Glutamatergic neuron (in vitro differentiated cells): ENCODE results near the gene SPTBN1. TPM values are rescaled to one million over a fixed set of nuclear protein-coding genes. Genes with fewer than 3 reads are reported as not detected.

Experiments
- DNase-seq: peaks from one replicate; pipeline ENCODE4 v3.0.0; 2022
- H3K27ac Mint-ChIP-seq: one replicate; pipeline ENCODE4 v1.8.0; 2020; ENCODE audit warnings: mild to moderate bottlenecking, mixed read lengths, inconsistent platforms; ENCODE audit not compliant: unreplicated experiment
- H3K27me3 Mint-ChIP-seq: one replicate; pipeline ENCODE4 v1.8.0; 2020; ENCODE audit warnings: mild to moderate bottlenecking, moderate library complexity, mixed read lengths, inconsistent platforms; ENCODE audit not compliant: unreplicated experiment
- H3K36me3 Mint-ChIP-seq: one replicate; pipeline ENCODE4 v1.8.0; 2020; ENCODE audit warnings: mild to moderate bottlenecking, mixed read lengths, inconsistent platforms; ENCODE audit not compliant: unreplicated experiment
- H3K4me1 Mint-ChIP-seq: one replicate; pipeline ENCODE4 v1.8.0; 2020; ENCODE audit warnings: mild to moderate bottlenecking, low read depth, mixed read lengths, inconsistent platforms; ENCODE audit not compliant: unreplicated experiment
- H3K4me3 Mint-ChIP-seq: one replicate; pipeline ENCODE4 v1.8.0; 2020; ENCODE audit warnings: mild to moderate bottlenecking, mixed read lengths, inconsistent platforms; ENCODE audit not compliant: unreplicated experiment
- H3K9me3 Mint-ChIP-seq: one replicate; pipeline ENCODE4 v1.8.0; 2020; ENCODE audit warnings: mild to moderate bottlenecking, moderate library complexity, mixed read lengths, inconsistent platforms; ENCODE audit not compliant: unreplicated experiment
- total RNA-seq: library from RNA; stranded (reverse); fragmentation: NEBNext Ultra II Directional; extraction: Animal tissue kit (Norgen Biotek cat#: 25700); gene quantifications from one replicate; pipeline ENCODE4 v1.2.1, GENCODE V29; 2021; ENCODE audit not compliant: unreplicated experiment
- TF ChIP-seq, protein P1 (sequence below): fragments of 200-600 bp; sonication (generic); IDR thresholded peaks from one replicate; pipeline ENCODE4 v1.5.0; 2021; ENCODE audit not compliant: partially characterized antibody, unreplicated experiment

SPTBN1 gene
- total RNA-seq, 1 donor from 2014 or later = 385 TPM

- Mint-ChIP-seq H3K4me1 (peaks cover 1% of the 10 kb centered on the region), H3K9me3 (peaks cover 5% of the 10 kb centered on the region), H3K36me3 (no peaks in the 10 kb centered on the region), H3K27ac (no peak overlapping the region), H3K27me3 (peaks cover 3% of the 10 kb centered on the region), H3K4me3 (no peak overlapping the region)
- TF ChIP-seq, protein P1, sequence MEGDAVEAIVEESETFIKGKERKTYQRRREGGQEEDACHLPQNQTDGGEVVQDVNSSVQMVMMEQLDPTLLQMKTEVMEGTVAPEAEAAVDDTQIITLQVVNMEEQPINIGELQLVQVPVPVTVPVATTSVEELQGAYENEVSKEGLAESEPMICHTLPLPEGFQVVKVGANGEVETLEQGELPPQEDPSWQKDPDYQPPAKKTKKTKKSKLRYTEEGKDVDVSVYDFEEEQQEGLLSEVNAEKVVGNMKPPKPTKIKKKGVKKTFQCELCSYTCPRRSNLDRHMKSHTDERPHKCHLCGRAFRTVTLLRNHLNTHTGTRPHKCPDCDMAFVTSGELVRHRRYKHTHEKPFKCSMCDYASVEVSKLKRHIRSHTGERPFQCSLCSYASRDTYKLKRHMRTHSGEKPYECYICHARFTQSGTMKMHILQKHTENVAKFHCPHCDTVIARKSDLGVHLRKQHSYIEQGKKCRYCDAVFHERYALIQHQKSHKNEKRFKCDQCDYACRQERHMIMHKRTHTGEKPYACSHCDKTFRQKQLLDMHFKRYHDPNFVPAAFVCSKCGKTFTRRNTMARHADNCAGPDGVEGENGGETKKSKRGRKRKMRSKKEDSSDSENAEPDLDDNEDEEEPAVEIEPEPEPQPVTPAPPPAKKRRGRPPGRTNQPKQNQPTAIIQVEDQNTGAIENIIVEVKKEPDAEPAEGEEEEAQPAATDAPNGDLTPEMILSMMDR = no peak
- DNase-seq = no peak
Measured at GRCh38 chr2:54536720-54537119, 80.6 kb downstream of the SPTBN1 start.

- Mint-ChIP-seq H3K4me1 (peaks cover 14% of the 10 kb centered on the region), H3K9me3 (peaks cover 5% of the 10 kb centered on the region), H3K27me3 (peaks cover 3% of the 10 kb centered on the region), H3K36me3 (no peaks in the 10 kb centered on the region), H3K4me3 (no peak overlapping the region), H3K27ac (no peak overlapping the region)
- TF ChIP-seq, protein P1 = no peak
- no peak for DNase-seq
Measured at GRCh38 chr2:54538537-54538936, 82.4 kb downstream of the SPTBN1 start.

DNA sequence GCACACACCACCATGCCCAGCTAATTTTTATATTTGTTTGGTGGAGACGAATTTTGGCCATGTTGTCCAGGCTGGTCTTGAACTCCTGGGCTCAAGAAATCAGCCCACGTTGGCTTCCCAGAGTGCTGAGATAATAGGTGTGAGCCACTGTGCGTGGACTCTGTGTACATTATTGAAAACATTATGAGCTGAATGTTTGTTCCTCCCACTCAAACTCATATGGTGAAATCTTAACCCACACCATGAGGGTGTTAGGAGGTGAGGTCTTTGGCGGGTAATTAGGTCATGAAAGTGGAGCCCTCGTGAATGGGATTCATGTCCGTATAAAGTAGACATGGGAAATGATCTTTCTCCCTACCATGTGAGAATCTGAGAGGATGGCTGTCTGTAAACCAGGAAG is 83.6 kb downstream of the SPTBN1 start:
- H3K9me3 Mint-ChIP-seq = peaks cover 4% of the 10 kb centered on the region
- TF ChIP-seq, protein P1 = no peak

GRCh38 chr2:54540194-54540593 is 84.1 kb downstream of the SPTBN1 start:
- Mint-ChIP-seq H3K9me3 (peaks cover 2% of the 10 kb centered on the region), H3K4me1 (peaks cover 14% of the 10 kb centered on the region), H3K36me3 (no peaks in the 10 kb centered on the region), H3K27me3 (peaks cover 3% of the 10 kb centered on the region), H3K4me3 (no peak overlapping the region), H3K27ac (no peak overlapping the region)
- TF ChIP-seq, protein P1 = no peak
- no peak for DNase-seq

More for the DNA sequence above, 83.6 kb downstream of the SPTBN1 start:
- Mint-ChIP-seq H3K36me3 (no peaks in the 10 kb centered on the region), H3K4me3 (no peak overlapping the region), H3K27me3 (peaks cover 3% of the 10 kb centered on the region), H3K4me1 (peaks cover 14% of the 10 kb centered on the region), H3K27ac (no peak overlapping the region)
- no peak for DNase-seq

DNA sequence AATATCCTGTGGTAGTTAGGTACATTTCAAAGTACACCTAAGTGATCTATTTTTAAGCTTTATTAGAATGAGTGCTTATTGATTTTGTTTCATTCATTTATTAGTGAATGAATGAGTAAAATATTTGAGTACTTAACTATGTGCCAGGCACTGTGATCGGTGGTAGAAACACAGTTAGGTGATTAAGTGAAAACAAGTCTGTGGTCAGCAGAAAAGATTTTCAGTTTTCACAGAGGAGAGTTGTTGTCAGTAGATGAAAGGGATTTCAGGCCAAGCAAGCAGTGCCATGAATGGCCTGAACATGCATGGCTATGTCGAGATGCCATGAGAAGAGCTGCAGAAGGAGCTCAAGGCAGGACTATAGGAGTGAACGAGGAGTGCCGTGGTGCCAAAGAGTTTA is 85.9 kb downstream of the SPTBN1 start:
- H3K4me1 Mint-ChIP-seq = peaks cover 14% of the 10 kb centered on the region
- H3K27me3 Mint-ChIP-seq = peaks cover 3% of the 10 kb centered on the region
- TF ChIP-seq, protein P1 = no peak
- no peak overlapping the region for H3K4me3 Mint-ChIP-seq
- no peaks in the 10 kb centered on the region for H3K9me3 Mint-ChIP-seq
- H3K27ac Mint-ChIP-seq = no peak overlapping the region
- no peak for DNase-seq
- no peaks in the 10 kb centered on the region for H3K36me3 Mint-ChIP-seq
